CD4-positive, alpha-beta memory T cell (primary cell): Measurements from ENCODE around the gene CRTC3. TPM values are rescaled to one million over a fixed set of nuclear protein-coding genes. Genes with fewer than 3 reads are reported as not detected.

Experiments
- CTCF ChIA-PET: fragments of 350-600 bp; sonication (Branson Sonifier 250); formaldehyde crosslinking; loops from one replicate; lab custom pipeline; 2021; ENCODE audit warnings: inconsistent platforms; ENCODE audit not compliant: partially characterized antibody; lab: Charles Lee
- POLR2A ChIA-PET: fragments of 350-600 bp; sonication (Branson Sonifier 250); formaldehyde crosslinking; loops from one replicate; lab custom pipeline; 2021; ENCODE audit not compliant: partially characterized antibody; lab: Charles Lee
- DNase-seq, 5 donors: peaks; one replicate each; pipeline versions ENCODE4 v3.0.0 to v3.0.0-alpha.2; 2020 to 2022; ENCODE audit warnings: mixed read lengths in 1 of 5
- H3K27ac ChIP-seq: one replicate; pipeline ENCODE4 v1.7.0; 2013; ENCODE audit warnings: low read depth, low read length
- H3K27me3 ChIP-seq: 2 replicates; pipeline ENCODE4 v1.7.0; 2013; ENCODE audit warnings: mild to moderate bottlenecking, low read length, moderate library complexity; ENCODE audit not compliant: insufficient read depth
- H3K36me3 ChIP-seq: 2 replicates; pipeline ENCODE4 v1.7.0; 2013; ENCODE audit warnings: mild to moderate bottlenecking, low read length, moderate library complexity; ENCODE audit not compliant: insufficient read depth
- H3K4me1 ChIP-seq: 2 replicates; pipeline ENCODE4 v1.7.0; 2013; ENCODE audit warnings: mild to moderate bottlenecking, low read length, moderate library complexity; ENCODE audit not compliant: insufficient read depth
- H3K4me3 ChIP-seq, 2 donors: one replicate each; pipeline ENCODE4 v1.7.0; 2013; ENCODE audit warnings: low read length in 2 of 2, mild to moderate bottlenecking in 1 of 2
- H3K9me3 ChIP-seq, 2 donors: one replicate each; pipeline ENCODE4 v1.7.0; 2013; ENCODE audit warnings: low read length in 2 of 2, control low read depth in 1 of 2; ENCODE audit not compliant: control insufficient read depth in 1 of 2
- H3K27ac Mint-ChIP-seq, 7 donors: one replicate each; pipeline ENCODE4 v1.8.0; 2020 to 2021; ENCODE audit warnings: mixed read lengths in 7 of 7, mild to moderate bottlenecking in 6 of 7, inconsistent platforms in 3 of 7, moderate library complexity in 3 of 7
- H3K27me3 Mint-ChIP-seq, 2 donors: one replicate each; pipeline ENCODE4 v1.8.0; 2020 to 2021; ENCODE audit warnings: mixed read lengths in 2 of 2
- H3K36me3 Mint-ChIP-seq, 2 donors: one replicate each; pipeline ENCODE4 v1.8.0; 2020 to 2021; ENCODE audit warnings: mixed read lengths in 2 of 2, inconsistent platforms in 1 of 2, mild to moderate bottlenecking in 1 of 2
- H3K4me1 Mint-ChIP-seq, 4 donors: one replicate each; pipeline ENCODE4 v1.8.0; 2020 to 2021; ENCODE audit warnings: mixed read lengths in 4 of 4, mild to moderate bottlenecking in 1 of 4
- H3K4me3 Mint-ChIP-seq, 8 donors: one replicate each; pipeline ENCODE4 v1.8.0; 2020 to 2021; ENCODE audit warnings: mixed read lengths in 8 of 8, mild to moderate bottlenecking in 7 of 8, moderate library complexity in 6 of 8, inconsistent platforms in 3 of 8
- H3K9me3 Mint-ChIP-seq, 8 donors: one replicate each; pipeline ENCODE4 v1.8.0; 2020 to 2021; ENCODE audit warnings: mixed read lengths in 8 of 8, mild to moderate bottlenecking in 5 of 8, inconsistent platforms in 3 of 8, moderate library complexity in 1 of 8
- intact Hi-C: fragments of 100-400 bp; cut with micrococcal nuclease; formaldehyde crosslinking; loops from one replicate; pipeline ENCODE4 v1.15.1; 2023
- polyA plus RNA-seq, 2 donors: library from polyadenylated mRNA; unstranded; fragments of 300-500 nt; fragmentation: Illumina TruSeq; gene quantifications; one replicate each; pipeline ENCODE4 v1.2.3, GENCODE V29; 2021
- total RNA-seq, 2 experiments: library from RNA; stranded (reverse); gene quantifications; one replicate each; pipeline ENCODE4 v1.2.3, GENCODE V29; 2021

Gene CRTC3
- total and polyA plus RNA-seq, 4 experiments from 2014 or later: 14.5 to 75.5 (median 56.3) TPM

- H3K4me1 ChIP-seq: peaks cover 55% of the 10 kb centered on the region
- intact Hi-C loops: no loop called here
- peaks cover 16 to 36% of the 10 kb centered on the region in 2 donors for H3K36me3 Mint-ChIP-seq
- peak overlapping the region in 6 of 7 donors; percentile 3 to 91 (median 53) for H3K27ac Mint-ChIP-seq
- no peaks in the 10 kb centered on the region for H3K27me3 ChIP-seq
- no peaks in the 10 kb centered on the region for H3K27me3 Mint-ChIP-seq
- CTCF ChIA-PET: interaction anchor here (0.8 kb wide), 1 partner anchor 14 kb away, joined by 3 read pairs; no protein-coding TSS in a partner anchor
- H3K9me3 ChIP-seq: no peaks in the 10 kb centered on the region
- peak overlapping the region in 1 of 8 donors; percentile 46 for H3K4me3 Mint-ChIP-seq
- H3K36me3 ChIP-seq: no peaks in the 10 kb centered on the region
- POLR2A ChIA-PET: interaction anchor here (0.6 kb wide), 1 partner anchor 169 kb away, joined by 5 read pairs; no protein-coding TSS in a partner anchor
- H3K9me3 Mint-ChIP-seq: no peaks in the 10 kb centered on the region
- peaks cover 50 to 80% (median 62%) of the 10 kb centered on the region in 4 donors for H3K4me1 Mint-ChIP-seq
- no peak overlapping the region for H3K4me3 ChIP-seq
- no peak for DNase-seq
- no peak overlapping the region for H3K27ac ChIP-seq
Observed at GRCh38 chr15:90558171-90558573, 28.4 kb downstream of the CRTC3 start.

- CTCF ChIA-PET: no interaction called here
Observed at GRCh38 chr15:90559119-90559518, 29.4 kb downstream of the CRTC3 start.

GRCh38 chr15:90560229-90560776 lies 30.6 kb downstream of the CRTC3 start:
- H3K9me3 ChIP-seq: no peaks in the 10 kb centered on the region
- no peaks in the 10 kb centered on the region for H3K36me3 ChIP-seq
- CTCF ChIA-PET: interaction anchor here (0.7 to 1.7 kb wide), 4 partner anchors 12 to 77 kb away, joined by 3 to 4 read pairs (median 3); no protein-coding TSS in a partner anchor
- Mint-ChIP-seq H3K4me3 (peak overlapping the region in 2 of 8 donors; percentile 1 to 5), H3K9me3 (no peaks in the 10 kb centered on the region), H3K36me3 (peaks cover 4 to 23% of the 10 kb centered on the region in 2 donors), H3K27ac (peak overlapping the region in 5 of 7 donors; percentile 5 to 89 (median 81)), H3K4me1 (peaks cover 58 to 88% (median 69%) of the 10 kb centered on the region in 4 donors), H3K27me3 (no peaks in the 10 kb centered on the region)
- no peak overlapping the region for H3K27ac ChIP-seq
- POLR2A ChIA-PET: interaction anchor here (1.4 to 2.3 kb wide), 3 partner anchors 21 to 59 kb away, joined by 5 to 16 read pairs (median 6); partner anchors contain the start of gene CRTC3
- peaks cover 76% of the 10 kb centered on the region for H3K4me1 ChIP-seq
- intact Hi-C loops: loop anchor here (5.0 kb wide), 1 partner anchor 37 kb away; no protein-coding TSS in a partner anchor
- DNase-seq: no peak
- H3K4me3 ChIP-seq: no peak overlapping the region
- H3K27me3 ChIP-seq: no peaks in the 10 kb centered on the region

More at GRCh38 chr15:90559119-90559518, 29.4 kb downstream of the CRTC3 start:
- Histone ChIP-seq H3K4me3 (no peak overlapping the region), H3K9me3 (no peaks in the 10 kb centered on the region), H3K27me3 (no peaks in the 10 kb centered on the region), H3K36me3 (no peaks in the 10 kb centered on the region), H3K27ac (no peak overlapping the region), H3K4me1 (peaks cover 64% of the 10 kb centered on the region)
- peaks cover 52 to 85% (median 65%) of the 10 kb centered on the region in 4 donors for H3K4me1 Mint-ChIP-seq
- no peaks in the 10 kb centered on the region for H3K9me3 Mint-ChIP-seq
- H3K4me3 Mint-ChIP-seq: no peak overlapping the region
- POLR2A ChIA-PET: no interaction called here
- H3K36me3 Mint-ChIP-seq: peaks cover 12 to 29% of the 10 kb centered on the region in 2 donors
- no peaks in the 10 kb centered on the region for H3K27me3 Mint-ChIP-seq
- intact Hi-C loops: no loop called here
- H3K27ac Mint-ChIP-seq: peak overlapping the region in 5 of 7 donors; percentile 38 to 81 (median 77)
- no peak for DNase-seq

GRCh38 chr15:90561344-90562244 lies 31.9 kb downstream of the CRTC3 start:
- H3K9me3 Mint-ChIP-seq: no peaks in the 10 kb centered on the region
- peak overlapping the region; percentile 54 to 78 (median 62) for H3K4me3 Mint-ChIP-seq
- intact Hi-C loops: loop anchor here (5.0 kb wide), 1 partner anchor 36 kb away; no protein-coding TSS in a partner anchor
- Histone ChIP-seq H3K4me1 (peaks cover 83% of the 10 kb centered on the region), H3K36me3 (no peaks in the 10 kb centered on the region), H3K4me3 (no peak overlapping the region), H3K27ac (peak overlapping the region; percentile 20), H3K9me3 (no peaks in the 10 kb centered on the region), H3K27me3 (no peaks in the 10 kb centered on the region)
- POLR2A ChIA-PET: interaction anchor here (0.8 to 2.3 kb wide), 14 partner anchors 10 to 173 kb away, joined by 3 to 16 read pairs (median 5); partner anchors contain the start of gene CRTC3
- peak; percentile 59 to 74 (median 70) for DNase-seq
- CTCF ChIA-PET: interaction anchor here (0.6 to 1.7 kb wide), 12 partner anchors 9 to 392 kb away, joined by 3 to 18 read pairs (median 4); no protein-coding TSS in a partner anchor
- peak overlapping the region; percentile 82 to 96 (median 93) for H3K27ac Mint-ChIP-seq
- H3K27me3 Mint-ChIP-seq: no peaks in the 10 kb centered on the region
- H3K4me1 Mint-ChIP-seq: peaks cover 60 to 95% (median 74%) of the 10 kb centered on the region in 4 donors
- H3K36me3 Mint-ChIP-seq: peaks cover 8 to 26% of the 10 kb centered on the region in 2 donors

- Histone ChIP-seq H3K27me3 (no peaks in the 10 kb centered on the region), H3K4me1 (peaks cover 81% of the 10 kb centered on the region), H3K36me3 (no peaks in the 10 kb centered on the region), H3K9me3 (no peaks in the 10 kb centered on the region), H3K4me3 (no peak overlapping the region), H3K27ac (no peak overlapping the region)
- H3K4me3 Mint-ChIP-seq: peak overlapping the region in 7 of 8 donors; percentile 54 to 78 (median 65)
- peak overlapping the region; percentile 82 to 96 (median 93) for H3K27ac Mint-ChIP-seq
- no peak for DNase-seq
- intact Hi-C loops: loop anchor here (5.0 kb wide), 1 partner anchor 35 kb away; no protein-coding TSS in a partner anchor
- ChIA-PET POLR2A (interaction anchor here (0.6 to 2.3 kb wide), 8 partner anchors 11 to 42 kb away, joined by 3 to 16 read pairs (median 8); partner anchors contain the start of gene CRTC3), CTCF (interaction anchor here (1.2 to 2.1 kb wide), 2 partner anchors 11 to 24 kb away, joined by 4 to 8 read pairs; no protein-coding TSS in a partner anchor)
- H3K36me3 Mint-ChIP-seq: peaks cover 8 to 24% of the 10 kb centered on the region in 2 donors
- no peaks in the 10 kb centered on the region for H3K27me3 Mint-ChIP-seq
- H3K9me3 Mint-ChIP-seq: no peaks in the 10 kb centered on the region
- peaks cover 57 to 94% (median 73%) of the 10 kb centered on the region in 4 donors for H3K4me1 Mint-ChIP-seq
Observed at GRCh38 chr15:90562669-90563068, 32.9 kb downstream of the CRTC3 start.

GRCh38 chr15:90563463-90563862 lies 33.7 kb downstream of the CRTC3 start:
- Histone ChIP-seq H3K36me3 (no peaks in the 10 kb centered on the region), H3K27ac (peak overlapping the region; percentile 3), H3K9me3 (no peaks in the 10 kb centered on the region), H3K4me1 (peaks cover 82% of the 10 kb centered on the region), H3K4me3 (no peak overlapping the region), H3K27me3 (no peaks in the 10 kb centered on the region)
- Mint-ChIP-seq H3K4me3 (peak overlapping the region in 4 of 8 donors; percentile 29 to 84 (median 78)), H3K27ac (peak overlapping the region; percentile 48 to 92 (median 82)), H3K4me1 (peaks cover 55 to 94% (median 72%) of the 10 kb centered on the region in 4 donors), H3K9me3 (no peaks in the 10 kb centered on the region), H3K36me3 (peaks cover 8 to 16% of the 10 kb centered on the region in 2 donors), H3K27me3 (no peaks in the 10 kb centered on the region)
- CTCF ChIA-PET: interaction anchor here (1.2 to 2.1 kb wide), 3 partner anchors 10 to 41 kb away, joined by 4 to 8 read pairs (median 6); no protein-coding TSS in a partner anchor
- intact Hi-C loops: loop anchor here (5.0 kb wide), 1 partner anchor 34 kb away; no protein-coding TSS in a partner anchor
- DNase-seq: no peak
- POLR2A ChIA-PET: interaction anchor here (0.5 to 1.9 kb wide), 8 partner anchors 10 to 281 kb away, joined by 3 to 11 read pairs (median 6); no protein-coding TSS in a partner anchor
